ENCODE results near the gene MRTFA. TPM values are rescaled to one million over a fixed set of nuclear protein-coding genes. Genes with fewer than 3 reads are reported as not detected.

The MRTFA gene
- total RNA-seq, 1 donor from 2014 or later: 53.0 TPM

- DNase-seq (ENCODE audit: low read depth): no peak
- H3K36me3 ChIP-seq (ENCODE audit: control insufficient read depth, insufficient read depth, low read length): no peaks in the 10 kb centered on the region
- TF ChIP-seq, protein P1, sequence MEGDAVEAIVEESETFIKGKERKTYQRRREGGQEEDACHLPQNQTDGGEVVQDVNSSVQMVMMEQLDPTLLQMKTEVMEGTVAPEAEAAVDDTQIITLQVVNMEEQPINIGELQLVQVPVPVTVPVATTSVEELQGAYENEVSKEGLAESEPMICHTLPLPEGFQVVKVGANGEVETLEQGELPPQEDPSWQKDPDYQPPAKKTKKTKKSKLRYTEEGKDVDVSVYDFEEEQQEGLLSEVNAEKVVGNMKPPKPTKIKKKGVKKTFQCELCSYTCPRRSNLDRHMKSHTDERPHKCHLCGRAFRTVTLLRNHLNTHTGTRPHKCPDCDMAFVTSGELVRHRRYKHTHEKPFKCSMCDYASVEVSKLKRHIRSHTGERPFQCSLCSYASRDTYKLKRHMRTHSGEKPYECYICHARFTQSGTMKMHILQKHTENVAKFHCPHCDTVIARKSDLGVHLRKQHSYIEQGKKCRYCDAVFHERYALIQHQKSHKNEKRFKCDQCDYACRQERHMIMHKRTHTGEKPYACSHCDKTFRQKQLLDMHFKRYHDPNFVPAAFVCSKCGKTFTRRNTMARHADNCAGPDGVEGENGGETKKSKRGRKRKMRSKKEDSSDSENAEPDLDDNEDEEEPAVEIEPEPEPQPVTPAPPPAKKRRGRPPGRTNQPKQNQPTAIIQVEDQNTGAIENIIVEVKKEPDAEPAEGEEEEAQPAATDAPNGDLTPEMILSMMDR (IDR thresholded peaks at IDR 0.05; ENCODE audit: insufficient read depth, low read length, poor library complexity, severe bottlenecking): no peak
- no peaks in the 10 kb centered on the region for H3K27me3 ChIP-seq (ENCODE audit: control insufficient read depth, insufficient read depth, low read length)
- no peak overlapping the region for H3K4me3 ChIP-seq (ENCODE audit: low read depth, low read length)
These were observed 55.9 kb downstream of the MRTFA start for GRCh38 chr22:40580631-40581030.

DNA sequence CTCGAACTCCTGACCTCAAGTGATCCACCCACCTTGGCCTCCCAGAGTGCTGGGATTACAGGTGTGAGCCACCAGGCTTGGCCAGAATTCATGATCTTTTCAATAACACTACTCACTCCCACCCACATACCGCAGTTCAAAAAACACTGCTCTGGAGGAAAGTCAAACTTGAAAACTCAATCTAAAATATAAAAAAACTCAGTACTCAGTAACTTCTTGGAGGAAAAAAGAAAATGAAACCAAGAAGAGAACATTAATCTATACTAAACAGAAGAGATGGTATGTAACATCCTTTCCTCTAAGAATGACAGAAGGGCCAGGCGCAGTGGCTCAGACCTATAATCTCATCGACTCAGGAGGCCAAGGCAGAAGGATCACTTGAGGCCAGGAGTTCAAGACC is 58.3 kb downstream of the MRTFA start:
- H3K4me3 ChIP-seq (ENCODE audit: low read depth, low read length): no peak overlapping the region

DNA sequence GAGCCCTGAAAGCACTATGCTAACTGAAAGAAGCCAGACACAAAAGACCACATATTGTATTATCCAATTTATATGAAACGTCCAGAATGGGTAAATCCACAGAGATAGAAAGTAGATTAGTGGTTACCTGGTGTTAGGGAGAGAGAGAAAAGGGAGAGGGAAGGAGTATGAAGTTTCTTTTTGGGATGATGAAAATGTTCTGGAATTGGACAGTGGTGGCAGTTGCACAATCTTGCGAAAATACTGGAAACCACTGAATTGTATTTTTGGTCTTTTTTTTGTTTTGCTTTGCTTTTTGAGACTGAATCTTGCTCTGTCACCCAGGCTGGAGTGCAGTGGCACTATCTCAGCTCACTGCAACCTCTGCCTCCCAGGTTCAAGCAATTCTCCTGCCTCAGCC is 63.5 kb downstream of the MRTFA start:
- Histone ChIP-seq H3K27me3 (ENCODE audit: control insufficient read depth, insufficient read depth, low read length) (no peaks in the 10 kb centered on the region), H3K4me3 (ENCODE audit: low read depth, low read length) (no peak overlapping the region), H3K36me3 (ENCODE audit: control insufficient read depth, insufficient read depth, low read length) (no peaks in the 10 kb centered on the region)
- no peak for DNase-seq (ENCODE audit: low read depth)
- TF ChIP-seq, protein P1 (IDR thresholded peaks at IDR 0.05; ENCODE audit: insufficient read depth, low read length, poor library complexity, severe bottlenecking): no peak

More for the DNA sequence above, 58.3 kb downstream of the MRTFA start:
- no peak for DNase-seq (ENCODE audit: low read depth)
- TF ChIP-seq, protein P1 (IDR thresholded peaks at IDR 0.05; ENCODE audit: insufficient read depth, low read length, poor library complexity, severe bottlenecking): no peak
- Histone ChIP-seq H3K27me3 (ENCODE audit: control insufficient read depth, insufficient read depth, low read length) (no peaks in the 10 kb centered on the region), H3K36me3 (ENCODE audit: control insufficient read depth, insufficient read depth, low read length) (no peaks in the 10 kb centered on the region)

DNA sequence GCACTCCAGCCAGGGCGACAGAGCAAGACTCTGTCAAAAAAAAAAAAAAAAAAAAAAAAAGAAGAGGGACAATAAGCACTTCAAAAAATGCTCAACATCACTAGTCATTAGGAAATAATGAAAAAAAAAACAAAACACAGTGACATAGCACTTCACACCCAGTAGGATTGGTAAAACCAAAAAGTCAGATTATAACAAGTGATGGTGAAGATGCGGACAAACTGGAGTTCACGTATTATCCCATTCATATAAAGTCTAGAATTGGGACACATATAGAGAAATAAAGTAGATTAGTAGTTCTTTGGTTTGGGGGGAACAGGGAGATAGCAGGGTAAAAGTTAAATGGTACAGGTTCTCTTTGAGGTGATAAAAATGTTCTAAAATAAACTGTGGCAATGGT is 64.6 kb downstream of the MRTFA start:
- Histone ChIP-seq H3K36me3 (ENCODE audit: control insufficient read depth, insufficient read depth, low read length) (no peaks in the 10 kb centered on the region), H3K27me3 (ENCODE audit: control insufficient read depth, insufficient read depth, low read length) (no peaks in the 10 kb centered on the region), H3K4me3 (ENCODE audit: low read depth, low read length) (no peak overlapping the region)
- TF ChIP-seq, protein P1 (IDR thresholded peaks at IDR 0.05; ENCODE audit: insufficient read depth, low read length, poor library complexity, severe bottlenecking): no peak
- no peak for DNase-seq (ENCODE audit: low read depth)

- Histone ChIP-seq H3K4me3 (ENCODE audit: low read depth, low read length) (no peak overlapping the region), H3K36me3 (ENCODE audit: control insufficient read depth, insufficient read depth, low read length) (no peaks in the 10 kb centered on the region), H3K27me3 (ENCODE audit: control insufficient read depth, insufficient read depth, low read length) (no peaks in the 10 kb centered on the region)
- DNase-seq (ENCODE audit: low read depth): no peak
- TF ChIP-seq, protein P1 (IDR thresholded peaks at IDR 0.05; ENCODE audit: insufficient read depth, low read length, poor library complexity, severe bottlenecking): no peak
These were observed 68.7 kb downstream of the MRTFA start for GRCh38 chr22:40567626-40568328.

- H3K4me3 ChIP-seq (ENCODE audit: low read depth, low read length): no peak overlapping the region
- H3K36me3 ChIP-seq (ENCODE audit: control insufficient read depth, insufficient read depth, low read length): no peaks in the 10 kb centered on the region
- DNase-seq (ENCODE audit: low read depth): peak; percentile 38
- TF ChIP-seq, protein P1 (IDR thresholded peaks at IDR 0.05; ENCODE audit: insufficient read depth, low read length, poor library complexity, severe bottlenecking): no peak
- no peaks in the 10 kb centered on the region for H3K27me3 ChIP-seq (ENCODE audit: control insufficient read depth, insufficient read depth, low read length)
These were observed 69.4 kb downstream of the MRTFA start for GRCh38 chr22:40567106-40567505.

Data from kidney epithelial cell (primary cell).